H1 (cell line): ENCODE results near the gene CTNND2.

Source experiments
- CTBP2 ChIP-seq: IDR thresholded peaks from 2 replicates; pipeline ENCODE4 v1.7.0; 2011; ENCODE audit warnings: borderline replicate concordance, mild to moderate bottlenecking, moderate library complexity, mixed read lengths, low read length; ENCODE audit not compliant: insufficient read depth, insufficient read length
- EZH2 ChIP-seq: fragments of 200-600 bp; sonication (generic); IDR thresholded peaks from 2 replicates; pipeline ENCODE4 v1.7.1; 2012; ENCODE audit warnings: low read depth, mild to moderate bottlenecking, moderate library complexity, low read length, inconsistent platforms; ENCODE audit not compliant: severe bottlenecking
- MAX ChIP-seq: IDR thresholded peaks from 2 replicates; pipeline ENCODE4 v1.6.1; 2012; ENCODE audit warnings: inconsistent platforms
- POLR2A ChIP-seq, 2 experiments: IDR thresholded peaks; 1 replicate in 1 of 2; 2 replicates in 1 of 2; pipeline ENCODE4 v1.6.1; 2011; ENCODE audit warnings: low read depth in 2 of 2, low read length in 2 of 2, mild to moderate bottlenecking in 2 of 2; ENCODE audit errors: control extremely low read depth in 1 of 2
- POLR2AphosphoS5 ChIP-seq: IDR thresholded peaks from 2 replicates; pipeline ENCODE4 v1.6.1; 2011; ENCODE audit warnings: low read depth, low read length
- TBP ChIP-seq: IDR thresholded peaks from 2 replicates; pipeline ENCODE4 v1.6.1; 2011; ENCODE audit warnings: low read depth, low read length, improper control_type of control experiment
- YY1 ChIP-seq: IDR thresholded peaks from 2 replicates; pipeline ENCODE4 v1.6.1; 2011; ENCODE audit warnings: low read depth, mild to moderate bottlenecking, low read length
- ZNF274 ChIP-seq: IDR thresholded peaks from 2 replicates; pipeline ENCODE4 v1.7.0; 2012; ENCODE audit warnings: low read length, borderline replicate concordance; ENCODE audit errors: extremely low read depth
- TF ChIP-seq, protein P1 (sequence below), 3 experiments: IDR thresholded peaks; 1 replicate in 2 of 3; 2 replicates in 1 of 3; pipeline versions ENCODE4 v1.5.1 to v1.6.1; 2011; ENCODE audit warnings: low read length in 3 of 3, mild to moderate bottlenecking in 3 of 3, inconsistent platforms in 2 of 3, low read depth in 1 of 3, moderate library complexity in 1 of 3; ENCODE audit not compliant: insufficient read depth in 1 of 3; ENCODE audit errors: control extremely low read depth in 1 of 3

DNA sequence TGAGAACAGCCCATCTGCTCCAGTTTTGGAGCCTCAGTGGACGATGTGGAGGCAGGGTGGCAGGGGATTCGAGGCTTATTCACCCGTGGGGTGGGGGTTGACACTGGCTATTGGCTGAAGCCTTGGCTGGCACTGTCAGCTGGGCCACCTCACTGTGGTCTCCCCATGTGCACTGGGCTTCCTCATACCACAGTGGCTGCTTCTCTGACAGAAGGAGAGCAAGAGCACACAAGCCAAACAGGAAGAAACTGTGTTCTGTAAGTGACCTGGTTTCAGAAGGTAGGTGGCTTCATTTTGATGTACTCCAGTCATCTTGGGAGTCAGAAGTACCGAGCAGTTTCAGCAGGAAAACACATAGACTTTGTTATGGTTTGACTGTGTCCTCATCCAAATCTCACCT, 24.7 kb upstream of the CTNND2 start:
- no peak for TF ChIP-seq POLR2A (IDR thresholded peaks at IDR 0.05; ENCODE audit: control extremely low read depth in 1 of 2, low read depth in 2 of 2, low read length in 2 of 2)
- TF ChIP-seq, protein P1, sequence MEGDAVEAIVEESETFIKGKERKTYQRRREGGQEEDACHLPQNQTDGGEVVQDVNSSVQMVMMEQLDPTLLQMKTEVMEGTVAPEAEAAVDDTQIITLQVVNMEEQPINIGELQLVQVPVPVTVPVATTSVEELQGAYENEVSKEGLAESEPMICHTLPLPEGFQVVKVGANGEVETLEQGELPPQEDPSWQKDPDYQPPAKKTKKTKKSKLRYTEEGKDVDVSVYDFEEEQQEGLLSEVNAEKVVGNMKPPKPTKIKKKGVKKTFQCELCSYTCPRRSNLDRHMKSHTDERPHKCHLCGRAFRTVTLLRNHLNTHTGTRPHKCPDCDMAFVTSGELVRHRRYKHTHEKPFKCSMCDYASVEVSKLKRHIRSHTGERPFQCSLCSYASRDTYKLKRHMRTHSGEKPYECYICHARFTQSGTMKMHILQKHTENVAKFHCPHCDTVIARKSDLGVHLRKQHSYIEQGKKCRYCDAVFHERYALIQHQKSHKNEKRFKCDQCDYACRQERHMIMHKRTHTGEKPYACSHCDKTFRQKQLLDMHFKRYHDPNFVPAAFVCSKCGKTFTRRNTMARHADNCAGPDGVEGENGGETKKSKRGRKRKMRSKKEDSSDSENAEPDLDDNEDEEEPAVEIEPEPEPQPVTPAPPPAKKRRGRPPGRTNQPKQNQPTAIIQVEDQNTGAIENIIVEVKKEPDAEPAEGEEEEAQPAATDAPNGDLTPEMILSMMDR (IDR thresholded peaks at IDR 0.05; ENCODE audit: control extremely low read depth in 1 of 3, insufficient read depth in 1 of 3, low read depth in 1 of 3, low read length in 3 of 3), result no peak
- TF ChIP-seq CTBP2, result no peak
- no peak for TF ChIP-seq TBP
- no peak for TF ChIP-seq EZH2
- TF ChIP-seq POLR2AphosphoS5, result no peak
- no peak for TF ChIP-seq ZNF274
- TF ChIP-seq MAX, result no peak
- TF ChIP-seq YY1, result no peak
